ENCODE measurements around the gene SCAF4. TPM values are rescaled to one million over a fixed set of nuclear protein-coding genes. Genes with fewer than 3 reads are reported as not detected.

Gene SCAF4
- total RNA-seq (10 to 100 TPM in 4 of 6 donors, 1 to 10 TPM in 2; 9.6 to 15.1 (median 11.5) TPM), polyA plus RNA-seq (1 to 10 TPM; 8.2 to 9.3 TPM)

- DNase-seq (peak; percentile 89 to 97 (median 92)), ATAC-seq (peak; percentile 87 to 92 (median 88)), FAIRE-seq (no peak)
- no peaks in the 10 kb centered on the region for H3K9me3 ChIP-seq
- H3K27ac ChIP-seq = peak within 1 kb of the TSS; percentile 88 to 89 (median 88)
- no peaks in the 10 kb centered on the region for H3K36me3 ChIP-seq
- H3K27me3 ChIP-seq = no peaks in the 10 kb centered on the region
- peaks cover 19 to 36% (median 34%) of the 10 kb centered on the region in 3 donors for H3K4me1 ChIP-seq
- no peak for TF ChIP-seq CTCF (IDR thresholded peaks at IDR 0.05)
- 0 to 1% methylated on average over 53 to 98 of the region's 98 CpGs for WGBS, 2 donors
- intact Hi-C loops (cut with DNase I) = no loop called here
- H3K4me3 ChIP-seq = peak within 1 kb of the TSS; percentile 87 to 100 (median 94)
These were observed at the start of gene SCAF4 for GRCh38 chr21:31731857-31732596. Gene SCAF4, minus strand, starts transcription at chr21:31732118. Its CDS starts 426 bp downstream, at chr21:31731692.

GRCh38 chr21:31780944-31781343 is 49.0 kb upstream of the SCAF4 start:
- Histone ChIP-seq H3K36me3 (no peaks in the 10 kb centered on the region), H3K4me3 (no peak overlapping the region), H3K9me3 (no peaks in the 10 kb centered on the region), H3K4me1 (no peaks in the 10 kb centered on the region), H3K27me3 (no peaks in the 10 kb centered on the region), H3K27ac (no peak overlapping the region)
- ATAC-seq (peak in 3 of 4 donors; percentile 44 to 72 (median 70)), FAIRE-seq (no peak), DNase-seq (no peak)
- intact Hi-C loops (cut with DNase I) = no loop called here
- WGBS, 2 donors = 23 to 30% methylated on average over 4 of the region's 4 CpGs
- peak in 2 of 4 donors; percentile 10 to 13 for TF ChIP-seq CTCF (IDR thresholded peaks at IDR 0.05)

GRCh38 chr21:31778546-31778945 is 46.6 kb upstream of the SCAF4 start:
- TF ChIP-seq CTCF (IDR thresholded peaks at IDR 0.05) = no peak
- FAIRE-seq (no peak), ATAC-seq (no peak), DNase-seq (no peak)
- H3K4me1 ChIP-seq = no peaks in the 10 kb centered on the region
- H3K4me3 ChIP-seq = no peak overlapping the region
- H3K27me3 ChIP-seq = no peaks in the 10 kb centered on the region
- intact Hi-C loops (cut with DNase I) = loop anchor here in 1 of 3 donors (10.0 kb wide), 1 partner anchor 486 kb away; no protein-coding TSS in a partner anchor
- no peak overlapping the region for H3K27ac ChIP-seq
- WGBS, 2 donors = 60 to 76% methylated on average over 5 of the region's 5 CpGs
- no peaks in the 10 kb centered on the region for H3K9me3 ChIP-seq
- H3K36me3 ChIP-seq = no peaks in the 10 kb centered on the region

- 62 to 82% methylated on average over 5 of the region's 5 CpGs for WGBS, 2 donors
- Histone ChIP-seq H3K4me1 (no peaks in the 10 kb centered on the region), H3K27ac (no peak overlapping the region), H3K27me3 (no peaks in the 10 kb centered on the region), H3K9me3 (no peaks in the 10 kb centered on the region), H3K4me3 (no peak overlapping the region), H3K36me3 (no peaks in the 10 kb centered on the region)
- intact Hi-C loops (cut with DNase I) = loop anchor here in 1 of 3 donors (10.0 kb wide), 1 partner anchor 487 kb away; no protein-coding TSS in a partner anchor
- DNase-seq (no peak), ATAC-seq (no peak), FAIRE-seq (no peak)
- no peak for TF ChIP-seq CTCF (IDR thresholded peaks at IDR 0.05)
These were observed 45.9 kb upstream of the SCAF4 start for GRCh38 chr21:31777857-31778256.

- Histone ChIP-seq H3K9me3 (no peaks in the 10 kb centered on the region), H3K4me3 (no peak overlapping the region), H3K4me1 (no peaks in the 10 kb centered on the region), H3K27ac (no peak overlapping the region), H3K27me3 (no peaks in the 10 kb centered on the region), H3K36me3 (no peaks in the 10 kb centered on the region)
- intact Hi-C loops (cut with DNase I) = loop anchor here in 1 of 3 donors (10.0 kb wide), 1 partner anchor 491 kb away; no protein-coding TSS in a partner anchor
- DNase-seq (no peak), FAIRE-seq (no peak), ATAC-seq (no peak)
- TF ChIP-seq CTCF (IDR thresholded peaks at IDR 0.05) = no peak
- WGBS, 2 donors = 84 to 95% methylated on average over 1 of the region's 1 CpG
These were observed 42.1 kb upstream of the SCAF4 start for GRCh38 chr21:31774031-31774430.

Measured in pancreas (tissue), 10 donors.